HG03354 (cell line): Measurements from ENCODE around the gene WNT7B.

ENCODE experiments used
- ATAC-seq: cut with Tn5 transposase; IDR thresholded peaks from one replicate; pipeline ENCODE4 v1.9.1; 2021; ENCODE audit warnings: mild to moderate bottlenecking; ENCODE audit not compliant: unreplicated experiment, poor library complexity, severe bottlenecking

The WNT7B gene

GRCh38 chr22:45896153-45896951, 80.6 kb downstream of the WNT7B start:
- no peak for ATAC-seq

DNA sequence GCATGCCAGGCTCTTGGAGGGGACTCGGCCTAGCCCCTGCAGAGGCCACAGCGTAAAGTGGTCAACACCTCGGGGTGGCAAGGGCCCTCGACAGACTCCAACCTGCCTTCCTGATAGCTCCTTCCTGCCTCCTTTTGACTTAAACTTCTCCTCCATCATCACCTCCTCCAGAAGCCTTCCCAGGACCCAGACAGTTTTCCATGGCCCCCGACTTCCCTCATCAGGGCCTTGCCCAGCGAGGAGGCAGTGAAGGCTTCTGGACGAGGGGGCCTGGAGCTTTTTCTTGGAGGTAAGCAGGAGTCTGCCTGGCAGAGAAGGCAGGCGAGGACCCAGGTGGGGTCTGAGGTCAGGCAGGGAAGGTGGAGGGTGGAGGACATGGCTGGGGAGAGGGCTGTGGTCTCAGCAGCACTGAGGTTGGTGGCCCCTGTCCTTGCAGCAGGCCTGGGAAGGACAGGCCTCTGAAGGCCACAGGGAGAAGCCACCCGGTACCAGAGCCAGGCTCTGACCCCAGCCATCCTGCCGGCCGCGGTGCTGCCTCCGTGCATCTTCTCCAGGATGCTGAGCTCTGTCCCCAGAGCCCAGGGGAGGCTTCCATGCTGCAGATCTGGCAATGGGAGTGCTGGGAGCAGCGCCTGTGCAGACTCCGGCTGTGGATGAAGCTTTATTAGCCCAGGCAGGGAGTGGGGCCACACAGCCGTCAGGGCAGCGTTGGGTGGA, 81.4 kb downstream of the WNT7B start:
- no peak for ATAC-seq

DNA sequence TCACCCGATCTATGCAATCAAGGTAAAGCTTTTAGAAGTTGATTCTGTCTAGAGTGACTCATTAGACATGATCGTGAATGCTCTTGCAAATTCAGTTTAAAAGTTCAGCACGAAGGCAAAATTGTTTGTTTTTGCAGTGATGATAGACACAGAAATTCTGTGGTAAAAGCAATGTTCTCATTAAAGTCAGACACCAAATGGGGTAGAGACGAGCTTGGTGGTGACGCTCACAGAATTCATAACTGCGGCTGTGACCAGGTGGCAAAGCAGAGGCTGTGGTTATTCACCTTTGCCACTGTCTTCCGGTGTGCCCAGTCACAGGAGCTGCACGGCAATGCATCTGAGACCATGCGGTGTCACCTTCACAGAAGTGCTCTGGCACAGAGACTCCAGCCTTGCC, 83.4 kb downstream of the WNT7B start:
- no peak for ATAC-seq

DNA sequence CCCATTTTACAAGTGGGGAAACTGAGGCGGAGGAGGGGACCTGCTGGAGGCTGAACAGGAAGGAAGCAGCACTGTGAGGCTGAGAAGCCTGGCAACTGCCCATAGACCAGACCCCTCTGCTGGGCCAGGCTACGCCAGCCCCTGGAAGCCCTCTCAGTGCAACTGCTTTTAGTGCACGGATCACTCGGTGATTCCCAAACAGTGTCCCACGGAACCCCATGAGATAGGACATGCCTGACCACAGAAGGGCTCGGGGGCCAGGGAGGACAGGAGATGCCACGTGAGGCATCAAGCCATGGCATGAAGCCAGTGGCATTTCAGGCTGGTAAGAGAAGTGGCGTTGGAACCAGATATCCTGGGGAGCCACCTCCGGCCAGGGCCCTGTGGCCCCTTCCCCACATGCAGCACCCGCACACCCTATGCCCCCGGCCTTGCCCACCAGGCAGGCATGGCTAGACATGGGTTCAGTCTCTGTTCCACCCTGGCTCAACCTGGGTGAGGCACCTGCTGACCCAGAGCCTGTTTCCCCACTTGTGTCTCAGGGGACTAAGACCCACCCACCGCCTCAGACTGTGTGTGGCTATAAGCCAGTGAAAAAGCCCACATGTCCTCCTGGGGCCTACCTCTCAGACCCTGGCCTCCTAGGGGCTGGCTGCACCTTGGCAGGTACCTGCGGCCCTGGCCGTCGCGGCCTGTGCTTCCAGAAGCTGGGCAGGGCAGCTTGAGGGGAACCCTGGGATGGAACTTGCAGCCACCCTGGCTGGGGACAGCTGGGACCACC, 84.1 kb downstream of the WNT7B start:
- ATAC-seq: no peak

GRCh38 chr22:45891996-45892621, 84.9 kb downstream of the WNT7B start:
- ATAC-seq: no peak

DNA sequence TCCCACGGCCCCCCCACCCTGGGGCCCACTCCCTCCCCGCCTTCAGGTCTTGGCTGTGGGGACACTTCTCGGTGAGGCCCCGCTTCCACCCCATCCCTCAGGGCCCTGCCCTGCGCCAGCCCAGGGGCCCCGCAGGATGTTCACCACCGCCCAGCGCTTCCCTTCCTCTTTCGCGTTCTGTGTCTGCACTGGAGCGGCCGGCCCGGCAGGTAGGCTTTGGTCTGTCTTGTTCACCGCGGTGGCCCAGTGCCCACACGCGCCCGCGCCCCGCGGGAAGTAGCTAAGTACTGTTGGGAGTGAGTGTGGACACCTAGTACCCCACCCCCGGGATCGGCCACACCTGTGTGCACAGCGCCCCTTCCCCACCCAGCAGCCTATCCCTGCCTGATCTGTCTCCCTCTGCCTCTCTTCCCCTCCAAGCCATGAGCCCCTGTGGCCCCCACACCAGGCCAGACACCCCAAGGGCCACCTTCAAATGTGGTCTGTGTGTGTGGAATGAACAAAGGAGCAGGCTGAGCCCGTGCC, 85.4 kb downstream of the WNT7B start:
- ATAC-seq: no peak

GRCh38 chr22:45891021-45891421, 85.9 kb downstream of the WNT7B start:
- ATAC-seq: no peak

DNA sequence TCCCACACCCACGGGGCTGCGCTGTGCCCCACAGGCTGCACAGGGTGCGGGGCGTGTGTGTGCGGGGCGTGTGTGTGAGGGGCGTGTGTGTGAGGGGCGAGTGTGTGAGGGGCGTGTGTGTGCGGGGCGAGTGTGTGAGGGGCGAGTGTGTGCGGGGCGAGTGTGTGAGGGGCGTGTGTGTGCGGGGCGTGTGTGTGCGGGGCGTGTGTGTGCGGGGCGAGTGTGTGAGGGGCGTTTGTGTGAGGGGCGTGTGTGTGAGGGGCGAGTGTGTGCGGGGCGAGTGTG, 86.7 kb downstream of the WNT7B start:
- ATAC-seq: no peak

DNA sequence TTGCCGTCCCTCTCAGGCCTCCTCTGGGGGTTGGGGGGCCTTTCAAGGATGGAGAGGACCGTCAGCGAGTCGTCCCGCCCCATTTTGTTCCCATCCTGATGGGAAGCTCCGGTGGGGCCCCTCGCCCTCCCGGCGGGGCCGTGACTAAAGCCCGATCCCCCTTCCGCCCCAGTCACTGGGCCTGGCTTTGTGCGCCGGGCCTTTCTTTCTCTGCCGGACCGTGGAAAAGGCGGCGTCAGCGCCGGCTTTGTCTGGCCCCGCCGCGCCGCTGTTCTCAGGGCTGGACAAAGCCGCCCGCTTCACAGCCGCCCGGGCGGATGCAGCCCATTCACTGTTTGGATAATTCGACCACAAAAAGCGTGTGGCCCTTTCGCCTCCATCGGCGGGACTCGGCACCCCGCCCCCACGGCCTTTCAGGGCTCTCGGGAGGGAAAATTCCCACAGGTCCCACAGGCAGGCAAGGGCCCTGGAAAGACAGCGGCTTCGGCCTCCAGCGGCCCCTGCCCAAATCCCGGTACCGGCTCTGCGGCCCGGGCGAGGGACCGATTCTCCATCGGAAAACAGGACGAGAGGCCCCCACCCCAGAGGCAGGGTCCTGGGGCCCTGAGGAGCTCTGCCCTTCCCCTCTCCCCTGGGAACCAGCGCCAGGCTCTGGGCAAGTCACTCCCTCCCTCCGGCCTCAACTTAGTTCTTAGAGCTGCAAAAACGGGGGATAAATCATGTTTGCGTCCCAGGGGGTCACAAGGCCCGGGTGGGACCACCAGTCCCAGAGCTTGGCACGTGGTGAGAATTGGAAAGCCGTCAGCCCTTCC, 87.2 kb downstream of the WNT7B start:
- no peak for ATAC-seq

- ATAC-seq: no peak
These were observed 87.8 kb downstream of the WNT7B start for GRCh38 chr22:45889093-45889538.

- ATAC-seq: no peak
These were observed 88.5 kb downstream of the WNT7B start for GRCh38 chr22:45888221-45889092.

- no peak for ATAC-seq
These were observed 89.5 kb downstream of the WNT7B start for GRCh38 chr22:45887202-45888131.

- ATAC-seq: no peak
These were observed 90.4 kb downstream of the WNT7B start for GRCh38 chr22:45886540-45886939.

DNA sequence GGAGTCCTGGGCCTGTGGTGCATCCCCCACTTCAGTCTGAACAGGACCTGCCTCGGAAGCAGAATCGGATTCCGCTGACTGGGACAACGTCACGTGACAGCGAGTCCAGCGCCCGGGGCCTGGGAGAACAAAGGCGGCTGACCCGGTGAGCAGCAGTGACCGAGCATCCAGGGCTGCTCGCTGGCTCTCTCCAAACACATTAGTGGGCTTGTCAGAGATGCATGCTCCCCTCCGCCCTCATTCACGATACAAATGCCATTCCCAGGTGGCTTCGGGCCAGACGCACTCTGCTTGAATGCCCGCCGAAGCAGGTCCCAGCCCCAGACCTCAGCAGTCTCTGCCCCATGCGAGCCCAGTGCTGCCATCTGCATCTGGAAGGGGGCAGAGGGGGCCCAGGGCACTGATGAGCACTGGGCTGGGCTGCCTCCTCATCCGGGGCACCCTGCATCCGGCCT, 91.0 kb downstream of the WNT7B start:
- ATAC-seq: no peak

- ATAC-seq: no peak
These were observed 91.7 kb downstream of the WNT7B start for GRCh38 chr22:45885171-45885840.

- ATAC-seq: no peak
These were observed 92.5 kb downstream of the WNT7B start for GRCh38 chr22:45884201-45885062.
